HepG2 (cell line): ENCODE measurements around the gene TRAK1. TPM values are rescaled to one million over a fixed set of nuclear protein-coding genes. Genes with fewer than 3 reads are reported as not detected.

Experiments
- ATAC-seq: fragments of 200-7000 bp; cut with Tn5 transposase; 3 replicates; pipeline ENCODE4 v1.9.1; 2020; ENCODE audit warnings: mild to moderate bottlenecking, moderate library complexity
- BruUV-seq: library from RNA; stranded (reverse); fragments of 400-500 nt; replicated peaks from 2 replicates; lab custom pipeline; 2021; lab: Mats Ljungman, UMichigan
- CTCF ChIA-PET: fragments of 300-600 bp; formaldehyde crosslinking; extraction: SDS; loops from one replicate; lab custom pipeline; 2021; ENCODE audit warnings: low total read pairs, inconsistent platforms, low intra/inter-chr PET ratio; lab: Yijun Ruan, JAX
- POLR2A ChIA-PET: fragments of 350-600 bp; sonication (Branson Sonifier 250); formaldehyde crosslinking; loops from one replicate; lab custom pipeline; 2020; ENCODE audit warnings: antibody characterized with exemption, inconsistent platforms; lab: Yijun Ruan, JAX
- DNase-seq: peaks from one replicate; pipeline ENCODE4 v3.0.0-alpha.2; 2015; ENCODE audit warnings: low spot score
- FAIRE-seq: peaks from 3 replicates; lab custom pipeline; 2011; peaks lifted over from hg19 to GRCh38; lab: Jason Lieb, UNC
- H2AFZ ChIP-seq: one replicate; pipeline ENCODE4 v1.6.1; 2011; ENCODE audit warnings: low read length, inconsistent platforms
- H3K27ac ChIP-seq: fragments of 300-600 bp; 3 replicates; pipeline ENCODE4 v1.8.0; 2011; ENCODE audit warnings: mixed run types, mild to moderate bottlenecking, mixed read lengths, low read length, inconsistent platforms; ENCODE audit not compliant: insufficient read depth; ENCODE audit errors: extremely low read length
- H3K27me3 ChIP-seq, 2 experiments: fragments of 200-600 bp in 1 of 2; 2 replicates in 1 of 2; 3 replicates in 1 of 2; pipeline versions ENCODE4 v1.6.0 to v1.8.0; 2011; ENCODE audit warnings: low read length in 2 of 2, mild to moderate bottlenecking in 2 of 2, moderate library complexity in 2 of 2, inconsistent platforms in 1 of 2; ENCODE audit not compliant: insufficient read depth in 2 of 2, control insufficient read depth in 1 of 2
- H3K36me3 ChIP-seq, 2 experiments: fragments of 200-600 bp in 1 of 2; replicated peaks in 1 of 2; 2 replicates in 1 of 2; 3 replicates in 1 of 2; pipeline versions ENCODE4 v1.5.1 to v1.8.0; 2011; ENCODE audit warnings: low read length in 2 of 2, inconsistent platforms in 1 of 2; ENCODE audit not compliant: insufficient read depth in 2 of 2, control insufficient read depth in 1 of 2
- H3K4me1 ChIP-seq: 2 replicates; pipeline ENCODE4 v1.5.1; 2012; ENCODE audit warnings: low read length, inconsistent platforms; ENCODE audit not compliant: insufficient read depth
- H3K4me2 ChIP-seq: 2 replicates; pipeline ENCODE4 v1.6.0; 2011; ENCODE audit warnings: low read depth, low read length, inconsistent platforms
- H3K4me3 ChIP-seq, 3 experiments: fragments of 200-600 bp in 1 of 3; sonication (generic), shearing (Covaris generic) in 1 of 3; replicated peaks in 1 of 3; 2 replicates each; pipeline ENCODE4 v1.5.1; 2011 to 2016; ENCODE audit warnings: low read length in 3 of 3, inconsistent platforms in 2 of 3, low read depth in 2 of 3, mild to moderate bottlenecking in 2 of 3, control low read depth in 1 of 3, mixed read lengths in 1 of 3; ENCODE audit not compliant: insufficient read depth in 1 of 3
- H3K79me2 ChIP-seq: one replicate; pipeline ENCODE4 v1.6.1; 2011; ENCODE audit warnings: low read length, inconsistent platforms; ENCODE audit not compliant: insufficient read depth
- H3K9ac ChIP-seq: 2 replicates; pipeline ENCODE4 v1.6.0; 2011; ENCODE audit warnings: mild to moderate bottlenecking, low read depth, low read length, inconsistent platforms; ENCODE audit not compliant: insufficient read depth
- H3K9me3 ChIP-seq: 2 replicates; pipeline ENCODE4 v1.5.1; 2012; ENCODE audit warnings: mild to moderate bottlenecking, low read length
- H4K20me1 ChIP-seq: 2 replicates; pipeline ENCODE4 v1.6.0; 2011; ENCODE audit warnings: inconsistent platforms, mild to moderate bottlenecking, low read length, moderate library complexity; ENCODE audit not compliant: insufficient read depth
- REPIN1 ChIP-seq: sonication (generic); formaldehyde crosslinking; IDR thresholded peaks from 2 replicates; pipeline ENCODE4 v1.8.0; 2022; ENCODE audit warnings: missing genetic modification reagents, low read depth, mild to moderate bottlenecking, borderline replicate concordance
- REST ChIP-seq, 2 experiments: IDR thresholded peaks; 2 replicates each; pipeline ENCODE4 v1.6.1; 2011 to 2012; ENCODE audit warnings: low read length in 2 of 2, borderline replicate concordance in 1 of 2, low read depth in 1 of 2, mild to moderate bottlenecking in 1 of 2, moderate library complexity in 1 of 2
- SOX6 ChIP-seq, 2 experiments: fragments of 450-650 bp in 1 of 2; sonication (generic) in 1 of 2; formaldehyde crosslinking in 1 of 2; IDR thresholded peaks; 2 replicates each; pipeline versions ENCODE4 v1.4.0 to v1.6.1; 2017 to 2020; ENCODE audit warnings: antibody characterized with exemption in 1 of 2, mild to moderate bottlenecking in 1 of 2, missing genetic modification reagents in 1 of 2
- ZNF275 ChIP-seq: sonication (generic); formaldehyde crosslinking; IDR thresholded peaks from 2 replicates; pipeline ENCODE4 v1.8.0; 2022; ENCODE audit warnings: missing genetic modification reagents, mild to moderate bottlenecking, inconsistent platforms, borderline replicate concordance
- ZZZ3 ChIP-seq: sonication (generic); formaldehyde crosslinking; IDR thresholded peaks from 2 replicates; pipeline ENCODE4 v1.4.0; 2020; ENCODE audit warnings: missing genetic modification reagents, mild to moderate bottlenecking, borderline replicate concordance
- WGBS: methylation state at CpG from one replicate; pipeline ENCODE4 v1.1.6; 2017; ENCODE audit warnings: low lambda C conversion rate; 5-methylcytosine and 5-hydroxymethylcytosine counted together
- in situ Hi-C: cut with HindIII; loops from 2 replicates; pipeline ENCODE4 v1.10.0; 2017; ENCODE audit warnings: low pct_unique_long_range_greater_than_20kb; ENCODE audit not compliant: extremely low pct_ligation_motif_present
- intact Hi-C: fragments of 100-400 bp; cut with micrococcal nuclease; formaldehyde crosslinking; loops from one replicate; pipeline ENCODE4 v1.10.0; 2022; ENCODE audit not compliant: unreplicated experiment
- polyA plus RNA-seq, 8 experiments: library from polyadenylated mRNA; depleted of rRNA in 3 of 8; stranded (reverse) in 7 of 8; unstranded in 1 of 8; fragments of >200 nt; fragmentation: Illumina TruSeq in 4 of 8; extraction: Trizol in 4 of 8; gene quantifications; 2 replicates each; pipeline versions ENCODE4 v1.2.1 to v1.2.3, GENCODE V29; 2011 to 2016; ENCODE audit warnings: low read depth in 4 of 8, missing spikeins in 1 of 8, mixed read lengths in 1 of 8; ENCODE audit not compliant: insufficient read depth in 1 of 8
- total RNA-seq, 5 experiments: library from RNA; depleted of rRNA; stranded (reverse); fragments of >200 nt; fragmentation: Illumina TruSeq; extraction: Trizol; gene quantifications; 2 replicates each; pipeline ENCODE4 v1.2.3, GENCODE V29; 2016; ENCODE audit warnings: low read depth in 1 of 5
- TF ChIP-seq, protein P1 (sequence below): fragments of 450-650 bp; IDR thresholded peaks from 2 replicates; pipeline ENCODE4 v1.6.1; 2017

The TRAK1 gene
- total and polyA plus RNA-seq, 2 of the 13 experiments (the other 11 are each of a cell fraction or from before 2014, with no cell fraction given) = 20.5 to 46.6 TPM

DNA sequence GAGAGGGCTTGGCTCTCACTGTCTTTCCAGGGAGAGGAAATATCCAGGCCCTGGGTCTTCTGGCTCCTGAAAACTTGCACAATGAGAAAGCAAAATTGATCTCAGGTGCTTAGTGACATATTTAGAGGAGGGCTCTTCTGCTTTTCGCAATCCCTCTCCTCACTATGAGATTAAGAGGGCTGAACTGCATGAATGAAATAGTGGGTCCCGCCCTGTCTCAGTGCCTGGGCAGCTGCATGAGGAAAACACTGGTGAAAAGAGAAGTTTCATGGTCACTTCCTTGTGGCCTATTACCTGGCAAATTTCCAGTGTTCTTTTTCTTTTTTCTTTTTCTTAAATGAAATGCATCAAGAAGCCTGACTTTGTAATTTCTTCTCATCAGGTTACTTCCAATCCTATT is 73.5 kb downstream of the TRAK1 start:
- intact Hi-C loops = loop anchor here (5.0 kb wide), 1 partner anchor 47 kb away; no protein-coding TSS in a partner anchor
- Histone ChIP-seq H3K79me2 (peaks cover 85% of the 10 kb centered on the region), H3K4me3 (peak overlapping the region in 1 of 3 experiments; percentile 11; a peak in 1 of 6 replicates), H2AFZ (no peak overlapping the region), H3K36me3 (no peaks in the 10 kb centered on the region; a peak in 2 of 5 replicates), H3K27ac (peak overlapping the region; percentile 56), H3K27me3 (no peaks in the 10 kb centered on the region; a peak in 1 of 5 replicates), H3K4me1 (peaks cover 76% of the 10 kb centered on the region), H3K9ac (no peak overlapping the region), H3K4me2 (peak overlapping the region; percentile 61; the same call in 1 of the 2 replicates), H3K9me3 (no peaks in the 10 kb centered on the region), H4K20me1 (peaks cover 24% of the 10 kb centered on the region)
- TF ChIP-seq, protein P1, sequence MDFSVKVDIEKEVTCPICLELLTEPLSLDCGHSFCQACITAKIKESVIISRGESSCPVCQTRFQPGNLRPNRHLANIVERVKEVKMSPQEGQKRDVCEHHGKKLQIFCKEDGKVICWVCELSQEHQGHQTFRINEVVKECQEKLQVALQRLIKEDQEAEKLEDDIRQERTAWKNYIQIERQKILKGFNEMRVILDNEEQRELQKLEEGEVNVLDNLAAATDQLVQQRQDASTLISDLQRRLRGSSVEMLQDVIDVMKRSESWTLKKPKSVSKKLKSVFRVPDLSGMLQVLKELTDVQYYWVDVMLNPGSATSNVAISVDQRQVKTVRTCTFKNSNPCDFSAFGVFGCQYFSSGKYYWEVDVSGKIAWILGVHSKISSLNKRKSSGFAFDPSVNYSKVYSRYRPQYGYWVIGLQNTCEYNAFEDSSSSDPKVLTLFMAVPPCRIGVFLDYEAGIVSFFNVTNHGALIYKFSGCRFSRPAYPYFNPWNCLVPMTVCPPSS = no peak
- TF ChIP-seq SOX6 (IDR thresholded peaks at IDR 0.05) (no peak), SOX6 (CRISPR knock-in tag; IDR thresholded peaks at IDR 0.05) (0 out of 2 replicates have a peak, but pooled peaks have one; percentile 28)
- FAIRE-seq (peak; percentile 51), DNase-seq (peak; percentile 13), ATAC-seq (no peak)
- CTCF ChIA-PET = no interaction called here
- 83% methylated on average over 2 of the region's 2 CpGs for WGBS
- POLR2A ChIA-PET = interaction anchor here (2.0 kb wide), 1 partner anchor 35 kb away, joined by 7 read pairs; no protein-coding TSS in a partner anchor
- no TSS peak for BruUV-seq
- in situ Hi-C loops = loop anchor here (5.0 kb wide), 1 partner anchor 42 kb away; no protein-coding TSS in a partner anchor

DNA sequence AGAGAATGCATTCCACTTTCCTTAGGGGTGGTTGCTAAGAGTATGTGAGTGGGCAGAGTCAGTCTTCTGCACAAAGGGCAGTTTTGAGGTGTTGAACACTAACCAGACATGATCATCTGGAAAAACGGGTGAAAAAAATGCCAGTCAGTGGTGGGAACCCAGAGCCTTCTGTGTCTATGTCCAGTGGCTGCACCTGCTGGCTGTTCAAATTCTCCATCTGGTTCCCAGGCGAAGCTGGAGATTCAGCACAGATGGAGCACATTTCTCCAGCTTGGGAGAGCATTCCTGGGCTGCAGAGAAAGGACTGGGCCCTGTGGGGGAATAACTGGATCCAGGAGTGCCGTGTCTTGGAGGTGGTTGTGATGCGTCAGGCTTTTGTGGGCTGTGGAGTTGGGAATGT is 74.1 kb downstream of the TRAK1 start:
- Histone ChIP-seq H3K36me3 (no peaks in the 10 kb centered on the region; a peak in 2 of 5 replicates), H3K9ac (no peak overlapping the region), H3K79me2 (peaks cover 89% of the 10 kb centered on the region), H3K27me3 (no peaks in the 10 kb centered on the region; a peak in 1 of 5 replicates), H3K4me1 (peaks cover 75% of the 10 kb centered on the region), H4K20me1 (peaks cover 26% of the 10 kb centered on the region), H3K4me2 (peak overlapping the region; percentile 29), H3K9me3 (no peaks in the 10 kb centered on the region), H3K27ac (no peak overlapping the region), H3K4me3 (no peak overlapping the region), H2AFZ (no peak overlapping the region)
- BruUV-seq = no TSS peak
- FAIRE-seq (no peak), ATAC-seq (no peak), DNase-seq (no peak)
- ChIA-PET CTCF (no interaction called here), POLR2A (interaction anchor here (0.7 to 2.0 kb wide), 2 partner anchors 16 to 35 kb away, joined by 3 to 7 read pairs; no protein-coding TSS in a partner anchor)
- TF ChIP-seq ZNF275 (CRISPR knock-in tag) (no peak), REPIN1 (CRISPR knock-in tag) (no peak), REST (IDR thresholded peaks at IDR 0.05; ENCODE audit: borderline replicate concordance in 1 of 2, low read depth in 1 of 2, low read length in 2 of 2) (no peak), ZZZ3 (CRISPR knock-in tag) (no peak)
- in situ Hi-C loops = no loop called here
- intact Hi-C loops = no loop called here
- WGBS = 100% methylated on average over 4 of the region's 4 CpGs
